Measurements from ENCODE around the gene CATSPERE. TPM values are rescaled to one million over a fixed set of nuclear protein-coding genes. Genes with fewer than 3 reads are reported as not detected.

Gene CATSPERE
- total and polyA plus RNA-seq, 2 of the 8 experiments (the other 6 are each of a cell fraction or from before 2014, with no cell fraction given), result 0.05 to 0.45 TPM

DNA sequence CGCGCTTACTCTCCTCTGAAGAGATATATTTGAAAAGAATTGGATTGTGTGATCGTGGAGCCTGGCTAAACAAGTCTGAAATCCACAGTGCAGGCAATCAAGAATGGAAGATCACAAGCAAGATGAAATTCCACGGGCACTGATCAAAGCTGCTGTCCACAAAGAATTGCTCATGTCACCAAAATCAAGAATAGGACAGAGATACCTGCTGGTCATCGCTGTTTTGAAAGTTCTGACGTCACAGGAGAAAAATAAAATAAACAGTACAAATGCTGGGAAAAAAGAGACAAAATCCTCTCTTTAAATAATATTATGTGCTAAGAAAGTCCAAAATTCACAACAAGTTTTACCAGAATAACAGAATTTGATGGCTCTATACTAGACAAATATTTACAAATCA, 179.8 kb downstream of the CATSPERE start:
- Histone ChIP-seq H3K9me3 (ENCODE audit: insufficient read depth in 2 of 2, low read depth in 1 of 2, low read length in 1 of 2) (peaks cover 4 to 9% of the 10 kb centered on the region in 2 experiments; a peak in 2 of 4 replicates), H3K4ac (replicated peaks; ENCODE audit: insufficient read length, low read depth, low read length) (no peak overlapping the region), H3K14ac (ENCODE audit: insufficient read length) (no peak overlapping the region), H4K20me1 (replicated peaks in 1 of 2; ENCODE audit: control insufficient read depth in 1 of 2, insufficient read depth in 2 of 2, low read length in 2 of 2) (peaks cover 0 to 3% of the 10 kb centered on the region in 2 experiments), H3K4me3 (ENCODE audit: extremely low read depth in 1 of 4, insufficient read depth in 2 of 4, low read depth in 3 of 4, low read length in 4 of 4) (no peak overlapping the region), H3K23me2 (ENCODE audit: low read depth, low read length) (no peaks in the 10 kb centered on the region), H4K91ac (replicated peaks; ENCODE audit: insufficient read length, low read length) (no peak overlapping the region), H2BK12ac (ENCODE audit: low read depth, low read length) (no peak overlapping the region), H3K27ac (ENCODE audit: low read depth, low read length) (no peak overlapping the region), H3K9ac (replicated peaks in 1 of 4; ENCODE audit: extremely low read depth in 1 of 4, low read depth in 3 of 4, low read length in 3 of 4) (no peak overlapping the region), H4K5ac (ENCODE audit: insufficient read length, low read depth, low read length) (no peak overlapping the region), H3K23ac (ENCODE audit: insufficient read length) (no peak overlapping the region), H2AK5ac (ENCODE audit: low read depth, low read length) (no peak overlapping the region), H3K18ac (ENCODE audit: extremely low read depth, low read length) (no peak overlapping the region), H3K79me2 (ENCODE audit: control insufficient read depth in 1 of 2, insufficient read depth in 2 of 2, low read length in 2 of 2) (no peaks in the 10 kb centered on the region), H2BK120ac (replicated peaks; ENCODE audit: low read depth, low read length) (no peak overlapping the region), H3K79me1 (ENCODE audit: low read depth, low read length) (no peaks in the 10 kb centered on the region), H3K4me1 (replicated peaks in 1 of 4; ENCODE audit: control insufficient read depth in 3 of 4, insufficient read depth in 4 of 4, low read length in 3 of 4) (peaks cover under 1 to 4% (median 2%) of the 10 kb centered on the region in 4 experiments; a peak in 3 of 7 replicates), H4K8ac (ENCODE audit: extremely low read depth, insufficient read depth, low read length) (no peak overlapping the region), H3K4me2 (ENCODE audit: insufficient read depth in 1 of 2, low read depth in 2 of 2, low read length in 2 of 2) (no peak overlapping the region), H2BK15ac (ENCODE audit: low read length) (no peak overlapping the region), H2BK5ac (ENCODE audit: low read depth, low read length) (no peak overlapping the region), H3K36me3 (ENCODE audit: control insufficient read depth in 2 of 4, insufficient read depth in 4 of 4, low read length in 3 of 4) (0 out of 8 replicates have a peak, but pooled peaks cover 0 to 2% (median 0%) of the 10 kb centered on the region in 4 experiments), H2AFZ (ENCODE audit: low read length) (no peak overlapping the region), H2BK20ac (ENCODE audit: low read length) (no peak overlapping the region), H3K56ac (replicated peaks; ENCODE audit: insufficient read length, low read depth, low read length) (no peak overlapping the region), H3K27me3 (replicated peaks in 1 of 4; ENCODE audit: control insufficient read depth in 3 of 4, extremely low read depth in 1 of 4, insufficient read depth in 3 of 4, low read length in 3 of 4) (no peaks in the 10 kb centered on the region)
- no peak for FAIRE-seq
- CTCF ChIA-PET (ENCODE audit: partially characterized antibody), result interaction anchor here (1.2 kb wide), 1 partner anchor 10 kb away, joined by 3 read pairs; no protein-coding TSS in a partner anchor
- POLR2A ChIA-PET (ENCODE audit: partially characterized antibody), result no interaction called here
- TF ChIP-seq CHD1 (IDR thresholded peaks at IDR 0.05; ENCODE audit: low read depth, low read length) (no peak), HDAC2 (IDR thresholded peaks at IDR 0.05; ENCODE audit: borderline replicate concordance in 1 of 2, low read depth in 2 of 2, low read length in 2 of 2) (no peak), SIN3A (conservative IDR thresholded peaks at IDR 0.05 in 1 of 2, IDR thresholded peaks at IDR 0.05 in 1 of 2; ENCODE audit: low read depth in 1 of 2, low read length in 2 of 2) (no peak), POLR2AphosphoS5 (IDR thresholded peaks at IDR 0.05; ENCODE audit: low read depth, low read length) (no peak), FOSL1 (IDR thresholded peaks at IDR 0.05; ENCODE audit: insufficient read depth, low read depth, low read length) (no peak), CREB1 (IDR thresholded peaks at IDR 0.05) (no peak), SIRT6 (IDR thresholded peaks at IDR 0.05; ENCODE audit: low read length) (no peak), EGR1 (IDR thresholded peaks at IDR 0.05; ENCODE audit: borderline replicate concordance, low read depth, low read length) (no peak), JUND (IDR thresholded peaks at IDR 0.05; ENCODE audit: low read length) (no peak), PHF8 (conservative IDR thresholded peaks at IDR 0.05; ENCODE audit: low read depth, low read length) (no peak)
- no peak for DNase-seq (ENCODE audit: low read depth in 1 of 2, low spot score in 2 of 2)
- 92% methylated on average over 6 of the region's 6 CpGs; no CpG with 5 or more reads in 1 of the 2 experiments for WGBS, 2 experiments (ENCODE audit: extremely low coverage in 1 of 2, insufficient coverage in 1 of 2, insufficient read length in 1 of 2, insufficient replicate concordance in 2 of 2, low coverage in 1 of 2, low lambda C conversion rate in 2 of 2, missing lambda C conversion rate in 1 of 2)
